HL-60 (cell line): ENCODE data around the gene E2F3.

Experiments
- DNase-seq, 2 experiments: peaks; one replicate each; pipeline ENCODE4 v3.0.0-alpha.2; 2010 to 2020; ENCODE audit warnings: low read depth in 1 of 2, low spot score in 1 of 2
- H3K27ac ChIP-seq: fragments of 250-450 bp; sonication (Bioruptor Pico); replicated peaks from 2 replicates; pipeline ENCODE4 v1.5.1; 2020; ENCODE audit warnings: mild to moderate bottlenecking, moderate library complexity
- H3K27me3 ChIP-seq: fragments of 250-450 bp; sonication (Bioruptor Pico); 2 replicates; pipeline ENCODE4 v1.5.1; 2021; ENCODE audit warnings: mild to moderate bottlenecking, moderate library complexity; ENCODE audit not compliant: insufficient read depth, poor library complexity, severe bottlenecking
- H3K4me3 ChIP-seq: replicated peaks from 2 replicates; pipeline ENCODE4 v1.5.1; 2011; ENCODE audit warnings: mild to moderate bottlenecking, control low read depth, low read length; ENCODE audit not compliant: insufficient read depth
- GABPA ChIP-seq: IDR thresholded peaks from 2 replicates; pipeline ENCODE4 v1.6.1; 2012; ENCODE audit warnings: low read depth
- POLR2AphosphoS5 ChIP-seq: IDR thresholded peaks from 2 replicates; pipeline ENCODE4 v1.6.1; 2012; ENCODE audit warnings: low read depth
- REST ChIP-seq: IDR thresholded peaks from 2 replicates; pipeline ENCODE4 v1.6.1; 2012; ENCODE audit warnings: low read depth; ENCODE audit not compliant: insufficient replicate concordance
- SPI1 ChIP-seq: IDR thresholded peaks from 2 replicates; pipeline ENCODE4 v1.6.1; 2012; ENCODE audit warnings: low read depth, mild to moderate bottlenecking, borderline replicate concordance
- TF ChIP-seq, protein P1 (sequence below): IDR thresholded peaks from one replicate; pipeline ENCODE4 v1.5.1; 2011; ENCODE audit warnings: low read length, control low read depth, inconsistent platforms; ENCODE audit not compliant: insufficient read depth

Gene E2F3

GRCh38 chr6:20461576-20461975 lies 59.9 kb downstream of the E2F3 start:
- TF ChIP-seq POLR2AphosphoS5, result no peak
- TF ChIP-seq, protein P1, sequence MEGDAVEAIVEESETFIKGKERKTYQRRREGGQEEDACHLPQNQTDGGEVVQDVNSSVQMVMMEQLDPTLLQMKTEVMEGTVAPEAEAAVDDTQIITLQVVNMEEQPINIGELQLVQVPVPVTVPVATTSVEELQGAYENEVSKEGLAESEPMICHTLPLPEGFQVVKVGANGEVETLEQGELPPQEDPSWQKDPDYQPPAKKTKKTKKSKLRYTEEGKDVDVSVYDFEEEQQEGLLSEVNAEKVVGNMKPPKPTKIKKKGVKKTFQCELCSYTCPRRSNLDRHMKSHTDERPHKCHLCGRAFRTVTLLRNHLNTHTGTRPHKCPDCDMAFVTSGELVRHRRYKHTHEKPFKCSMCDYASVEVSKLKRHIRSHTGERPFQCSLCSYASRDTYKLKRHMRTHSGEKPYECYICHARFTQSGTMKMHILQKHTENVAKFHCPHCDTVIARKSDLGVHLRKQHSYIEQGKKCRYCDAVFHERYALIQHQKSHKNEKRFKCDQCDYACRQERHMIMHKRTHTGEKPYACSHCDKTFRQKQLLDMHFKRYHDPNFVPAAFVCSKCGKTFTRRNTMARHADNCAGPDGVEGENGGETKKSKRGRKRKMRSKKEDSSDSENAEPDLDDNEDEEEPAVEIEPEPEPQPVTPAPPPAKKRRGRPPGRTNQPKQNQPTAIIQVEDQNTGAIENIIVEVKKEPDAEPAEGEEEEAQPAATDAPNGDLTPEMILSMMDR, result no peak
- no peak for TF ChIP-seq REST
- TF ChIP-seq GABPA, result no peak
- no peak for TF ChIP-seq SPI1
- Histone ChIP-seq H3K27ac (no peak overlapping the region), H3K4me3 (no peak overlapping the region), H3K27me3 (no peaks in the 10 kb centered on the region)
- no peak for DNase-seq

DNA sequence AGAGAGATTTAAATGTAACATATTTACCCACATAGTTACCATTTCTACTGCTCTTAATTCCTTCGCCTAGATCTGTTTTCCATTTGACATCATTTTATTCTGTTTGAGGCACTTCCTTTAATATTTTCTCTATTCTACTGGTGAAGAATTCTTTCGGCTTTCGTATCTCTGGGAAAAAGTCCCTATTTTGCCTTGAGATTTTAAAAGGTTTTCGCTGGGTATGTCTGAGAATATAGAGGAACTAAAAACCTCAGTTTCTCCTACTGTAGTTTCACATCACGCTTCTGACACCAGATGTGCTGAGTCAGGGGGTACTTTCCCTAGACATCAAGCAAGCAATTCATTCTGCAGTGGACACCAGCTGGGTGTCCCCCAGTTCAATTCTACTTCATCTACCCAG lies 61.7 kb downstream of the E2F3 start:
- H3K27me3 ChIP-seq, result no peaks in the 10 kb centered on the region
- DNase-seq, result no peak
- H3K27ac ChIP-seq, result no peak overlapping the region
- no peak for TF ChIP-seq GABPA
- no peak for TF ChIP-seq SPI1
- no peak for TF ChIP-seq REST
- TF ChIP-seq, protein P1, result no peak
- TF ChIP-seq POLR2AphosphoS5, result no peak
- H3K4me3 ChIP-seq, result no peak overlapping the region

- DNase-seq, result no peak
- TF ChIP-seq SPI1, result no peak
- no peak for TF ChIP-seq POLR2AphosphoS5
- TF ChIP-seq REST, result no peak
- TF ChIP-seq, protein P1, result no peak
- Histone ChIP-seq H3K27me3 (no peaks in the 10 kb centered on the region), H3K4me3 (no peak overlapping the region), H3K27ac (no peak overlapping the region)
Observed at GRCh38 chr6:20464041-20464440, 62.4 kb downstream of the E2F3 start.
